Measurements from ENCODE around the gene TAC3.

The TAC3 gene

DNA sequence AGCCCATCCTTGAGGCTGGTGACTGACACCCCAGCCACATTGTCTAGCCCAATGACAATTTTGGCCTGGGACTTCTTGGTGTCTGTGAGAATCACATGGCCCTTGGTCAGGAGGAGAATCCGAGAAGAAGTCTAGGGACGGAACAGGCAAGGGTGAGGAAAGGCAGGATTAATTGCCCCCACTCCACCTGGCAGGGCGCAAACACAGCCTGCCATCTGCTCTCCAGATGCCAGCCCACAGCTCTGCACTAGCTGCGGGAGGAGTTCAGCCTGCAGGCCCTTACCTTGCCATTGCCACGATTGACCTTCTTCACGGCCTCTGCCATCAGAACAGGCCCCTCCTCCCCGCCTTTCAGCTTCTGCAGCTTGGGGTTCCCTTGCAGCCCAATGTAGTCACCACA, 13.1 kb upstream of the TAC3 start:
- Histone ChIP-seq H2BK12ac (ENCODE audit: low read length in 2 of 2) (no peak overlapping the region), H4K8ac (ENCODE audit: low read length) (no peak overlapping the region), H2AK5ac (ENCODE audit: low read length, severe bottlenecking) (no peak overlapping the region), H3K14ac (ENCODE audit: low read length in 2 of 2) (no peak overlapping the region), H4K91ac (ENCODE audit: low read length) (no peak overlapping the region), H2AFZ (ENCODE audit: low read depth, low read length) (no peak overlapping the region), H3K27me3 (ENCODE audit: control insufficient read depth in 1 of 2, insufficient read depth in 1 of 2, low read length in 2 of 2) (peaks cover 70 to 88% of the 10 kb centered on the region in 2 experiments), H3K9ac (ENCODE audit: low read length) (no peak overlapping the region), H3K79me1 (replicated peaks; ENCODE audit: low read length, poor library complexity, severe bottlenecking) (no peaks in the 10 kb centered on the region), H2BK120ac (ENCODE audit: low read depth, low read length) (no peak overlapping the region), H3K4me1 (ENCODE audit: control insufficient read depth, insufficient read depth, low read depth, low read length) (peaks cover 2% of the 10 kb centered on the region), H3K4me2 (ENCODE audit: low read length, poor library complexity, severe bottlenecking) (no peak overlapping the region), H3K9me3 (ENCODE audit: control insufficient read depth, low read length) (no peaks in the 10 kb centered on the region), H2BK15ac (ENCODE audit: low read depth, poor library complexity, severe bottlenecking) (no peak overlapping the region), H3K23ac (ENCODE audit: low read length in 2 of 2) (no peak overlapping the region), H2BK5ac (ENCODE audit: low read depth, low read length, poor library complexity, severe bottlenecking) (no peak overlapping the region), H3K27ac (ENCODE audit: low read length, poor library complexity, severe bottlenecking) (no peak overlapping the region), H3K4me3 (ENCODE audit: insufficient read depth in 1 of 2, low read depth in 1 of 2, low read length in 2 of 2) (no peak overlapping the region), H3K4ac (ENCODE audit: low read depth in 1 of 2, low read length in 2 of 2) (no peak overlapping the region), H3K18ac (ENCODE audit: low read depth in 1 of 2, low read length in 2 of 2) (no peak overlapping the region), H3K36me3 (ENCODE audit: control insufficient read depth in 1 of 2, insufficient read depth in 2 of 2, low read depth in 1 of 2, low read length in 2 of 2) (no peaks in the 10 kb centered on the region)
- no peak for DNase-seq
- 86% methylated on average over 7 of the region's 7 CpGs for WGBS

DNA sequence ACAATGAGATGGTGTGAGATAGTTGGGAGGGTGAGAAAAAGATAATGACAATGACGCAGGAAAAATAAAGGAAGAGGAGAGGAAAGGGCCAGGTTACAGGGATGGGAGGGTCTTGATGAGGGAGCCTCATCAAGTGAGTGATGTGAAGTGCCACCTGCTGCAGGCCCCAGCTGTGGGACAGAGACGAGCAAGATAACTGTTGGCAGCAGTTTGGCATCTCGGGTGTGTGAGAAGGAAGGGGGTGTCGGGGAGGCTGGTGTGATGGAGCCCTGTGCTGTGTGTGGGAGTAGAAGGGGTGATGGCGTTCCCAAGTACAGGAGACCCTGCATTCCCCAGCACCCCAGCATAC, 11.4 kb upstream of the TAC3 start:
- Histone ChIP-seq H3K4me2 (ENCODE audit: low read length, poor library complexity, severe bottlenecking) (no peak overlapping the region), H3K36me3 (ENCODE audit: control insufficient read depth in 1 of 2, insufficient read depth in 2 of 2, low read depth in 1 of 2, low read length in 2 of 2) (no peaks in the 10 kb centered on the region), H3K27me3 (ENCODE audit: control insufficient read depth in 1 of 2, insufficient read depth in 1 of 2, low read length in 2 of 2) (peaks cover 70 to 82% of the 10 kb centered on the region in 2 experiments), H2BK15ac (ENCODE audit: low read depth, poor library complexity, severe bottlenecking) (no peak overlapping the region), H3K9me3 (ENCODE audit: control insufficient read depth, low read length) (no peaks in the 10 kb centered on the region), H2BK5ac (ENCODE audit: low read depth, low read length, poor library complexity, severe bottlenecking) (no peak overlapping the region), H4K8ac (ENCODE audit: low read length) (no peak overlapping the region), H3K4ac (ENCODE audit: low read depth in 1 of 2, low read length in 2 of 2) (no peak overlapping the region), H4K91ac (ENCODE audit: low read length) (no peak overlapping the region), H3K9ac (ENCODE audit: low read length) (no peak overlapping the region), H3K14ac (ENCODE audit: low read length in 2 of 2) (no peak overlapping the region), H2BK12ac (ENCODE audit: low read length in 2 of 2) (no peak overlapping the region), H2AK5ac (ENCODE audit: low read length, severe bottlenecking) (no peak overlapping the region), H3K4me3 (ENCODE audit: insufficient read depth in 1 of 2, low read depth in 1 of 2, low read length in 2 of 2) (no peak overlapping the region), H2AFZ (ENCODE audit: low read depth, low read length) (no peak overlapping the region), H3K18ac (ENCODE audit: low read depth in 1 of 2, low read length in 2 of 2) (no peak overlapping the region), H2BK120ac (ENCODE audit: low read depth, low read length) (no peak overlapping the region), H3K4me1 (ENCODE audit: control insufficient read depth, insufficient read depth, low read depth, low read length) (peaks cover 2% of the 10 kb centered on the region), H3K27ac (ENCODE audit: low read length, poor library complexity, severe bottlenecking) (no peak overlapping the region), H3K79me1 (replicated peaks; ENCODE audit: low read length, poor library complexity, severe bottlenecking) (no peaks in the 10 kb centered on the region), H3K23ac (ENCODE audit: low read length in 2 of 2) (no peak overlapping the region)
- 77% methylated on average over 2 of the region's 5 CpGs for WGBS
- DNase-seq, result no peak

DNA sequence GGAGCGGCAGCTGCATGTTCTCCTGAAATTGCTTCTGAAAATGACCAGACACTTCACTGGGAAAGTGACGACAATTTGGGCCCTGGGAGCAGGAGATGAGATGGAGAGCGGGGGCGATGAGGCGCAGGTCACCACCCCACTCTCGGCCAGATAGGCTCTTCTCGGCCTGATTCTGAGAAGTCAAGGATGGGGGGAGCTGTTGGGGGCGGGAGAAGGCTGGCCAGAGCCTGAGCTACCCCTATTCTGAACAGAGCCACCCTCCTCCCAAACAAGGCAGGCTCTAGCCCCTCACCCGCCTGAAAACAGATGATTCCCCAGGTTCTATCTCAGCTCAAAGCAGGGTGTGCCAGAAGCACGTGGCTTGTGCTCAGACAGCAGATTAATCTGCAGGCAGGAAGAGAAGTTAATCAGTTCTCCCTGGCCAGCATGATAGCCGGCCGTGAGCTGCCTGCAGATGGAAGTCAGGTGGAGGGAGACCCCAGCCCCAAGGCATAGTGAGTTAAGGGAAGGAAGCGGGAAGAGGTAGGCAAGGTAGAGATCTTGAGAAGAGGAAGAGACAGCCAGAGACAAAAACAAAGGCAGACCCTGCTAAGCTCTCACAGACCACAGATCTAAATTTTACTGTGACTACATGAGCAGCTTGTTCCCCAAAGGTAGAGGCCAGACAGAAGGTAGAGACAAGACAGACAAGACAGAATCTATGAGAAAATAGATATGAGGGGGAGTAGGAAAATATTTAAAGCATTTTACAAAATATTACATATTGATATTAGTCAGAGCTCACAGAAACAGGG, 10.9 kb upstream of the TAC3 start:
- no peaks in the 10 kb centered on the region for H3K9me3 ChIP-seq (ENCODE audit: control insufficient read depth, low read length)
- peak overlapping the region; percentile 36 for H2AFZ ChIP-seq (ENCODE audit: low read depth, low read length)
- no peak overlapping the region for H2BK5ac ChIP-seq (ENCODE audit: low read depth, low read length, poor library complexity, severe bottlenecking)
- H3K27me3 ChIP-seq (ENCODE audit: control insufficient read depth in 1 of 2, insufficient read depth in 1 of 2, low read length in 2 of 2), result peaks cover 70 to 76% of the 10 kb centered on the region in 2 experiments
- H3K4me3 ChIP-seq (ENCODE audit: insufficient read depth in 1 of 2, low read depth in 1 of 2, low read length in 2 of 2), result no peak overlapping the region
- H2AK5ac ChIP-seq (ENCODE audit: low read length, severe bottlenecking), result no peak overlapping the region
- H4K8ac ChIP-seq (ENCODE audit: low read length), result no peak overlapping the region
- 66% methylated on average over 12 of the region's 13 CpGs for WGBS
- peak overlapping the region in 1 of 2 experiments; percentile 35 for H3K18ac ChIP-seq (ENCODE audit: low read depth in 1 of 2, low read length in 2 of 2)
- no peak overlapping the region for H3K4me2 ChIP-seq (ENCODE audit: low read length, poor library complexity, severe bottlenecking)
- H3K36me3 ChIP-seq (ENCODE audit: control insufficient read depth in 1 of 2, insufficient read depth in 2 of 2, low read depth in 1 of 2, low read length in 2 of 2), result no peaks in the 10 kb centered on the region
- no peak overlapping the region for H4K91ac ChIP-seq (ENCODE audit: low read length)
- H3K27ac ChIP-seq (ENCODE audit: low read length, poor library complexity, severe bottlenecking), result no peak overlapping the region
- H3K9ac ChIP-seq (ENCODE audit: low read length), result no peak overlapping the region
- H2BK12ac ChIP-seq (ENCODE audit: low read length in 2 of 2), result no peak overlapping the region
- H3K14ac ChIP-seq (ENCODE audit: low read length in 2 of 2), result no peak overlapping the region
- no peak overlapping the region for H2BK15ac ChIP-seq (ENCODE audit: low read depth, poor library complexity, severe bottlenecking)
- H3K4me1 ChIP-seq (ENCODE audit: control insufficient read depth, insufficient read depth, low read depth, low read length), result peaks cover 2% of the 10 kb centered on the region
- H3K79me1 ChIP-seq (replicated peaks; ENCODE audit: low read length, poor library complexity, severe bottlenecking), result no peaks in the 10 kb centered on the region
- no peak overlapping the region for H3K23ac ChIP-seq (ENCODE audit: low read length in 2 of 2)
- DNase-seq, result no peak
- no peak overlapping the region for H3K4ac ChIP-seq (ENCODE audit: low read depth in 1 of 2, low read length in 2 of 2)
- no peak overlapping the region for H2BK120ac ChIP-seq (ENCODE audit: low read depth, low read length)

DNA sequence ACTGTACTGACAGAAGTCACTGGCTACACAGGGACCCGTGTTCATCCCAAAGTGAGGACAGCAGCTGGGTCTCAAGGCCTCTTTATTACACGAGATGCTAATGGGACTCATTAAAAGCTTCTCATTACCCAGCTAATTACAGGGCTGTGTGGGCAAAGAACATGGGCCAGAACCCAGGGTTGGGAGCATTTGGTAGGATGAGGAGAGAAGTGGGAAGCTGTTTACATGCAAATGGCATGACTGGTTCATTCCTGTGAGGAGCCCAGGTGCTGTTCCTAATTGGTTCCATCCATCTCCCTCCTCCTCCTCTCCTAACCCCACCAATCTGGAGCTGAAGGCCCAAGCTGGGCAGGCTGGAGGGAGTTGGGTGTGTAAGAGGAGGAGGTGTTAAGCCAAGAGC, 8.9 kb upstream of the TAC3 start:
- no peak for DNase-seq
- Histone ChIP-seq H3K79me1 (replicated peaks; ENCODE audit: low read length, poor library complexity, severe bottlenecking) (no peaks in the 10 kb centered on the region), H3K27ac (ENCODE audit: low read length, poor library complexity, severe bottlenecking) (no peak overlapping the region), H3K9me3 (ENCODE audit: control insufficient read depth, low read length) (no peaks in the 10 kb centered on the region), H2AK5ac (ENCODE audit: low read length, severe bottlenecking) (no peak overlapping the region), H2AFZ (ENCODE audit: low read depth, low read length) (no peak overlapping the region), H3K18ac (ENCODE audit: low read depth in 1 of 2, low read length in 2 of 2) (no peak overlapping the region), H3K14ac (ENCODE audit: low read length in 2 of 2) (no peak overlapping the region), H3K23ac (ENCODE audit: low read length in 2 of 2) (no peak overlapping the region), H2BK12ac (ENCODE audit: low read length in 2 of 2) (no peak overlapping the region), H3K27me3 (ENCODE audit: control insufficient read depth in 1 of 2, insufficient read depth in 1 of 2, low read length in 2 of 2) (peaks cover 56% of the 10 kb centered on the region in 2 experiments), H3K4ac (ENCODE audit: low read depth in 1 of 2, low read length in 2 of 2) (no peak overlapping the region), H4K91ac (ENCODE audit: low read length) (no peak overlapping the region), H3K4me2 (ENCODE audit: low read length, poor library complexity, severe bottlenecking) (no peak overlapping the region), H3K4me1 (ENCODE audit: control insufficient read depth, insufficient read depth, low read depth, low read length) (peaks cover 2% of the 10 kb centered on the region), H4K8ac (ENCODE audit: low read length) (no peak overlapping the region), H3K9ac (ENCODE audit: low read length) (no peak overlapping the region), H3K36me3 (ENCODE audit: control insufficient read depth in 1 of 2, insufficient read depth in 2 of 2, low read depth in 1 of 2, low read length in 2 of 2) (no peaks in the 10 kb centered on the region), H3K4me3 (ENCODE audit: insufficient read depth in 1 of 2, low read depth in 1 of 2, low read length in 2 of 2) (no peak overlapping the region), H2BK5ac (ENCODE audit: low read depth, low read length, poor library complexity, severe bottlenecking) (no peak overlapping the region), H2BK15ac (ENCODE audit: low read depth, poor library complexity, severe bottlenecking) (no peak overlapping the region), H2BK120ac (ENCODE audit: low read depth, low read length) (no peak overlapping the region)
- 88% methylated on average over 2 of the region's 2 CpGs for WGBS

Measured in mesenchymal stem cell (in vitro differentiated cells and primary cell).